ENCODE data around the gene KCNMA1. TPM values are rescaled to one million over a fixed set of nuclear protein-coding genes. Genes with fewer than 3 reads are reported as not detected.

KCNMA1 gene
- total RNA-seq, 4 donors from 2014 or later: 4.6 to 10.5 (median 7.8) TPM

- Histone ChIP-seq H3K9me3 (no peaks in the 10 kb centered on the region), H3K27me3 (peaks cover 2% of the 10 kb centered on the region), H3K27ac (no peak overlapping the region), H3K4me1 (peaks cover 21% of the 10 kb centered on the region), H3K4me3 (no peak overlapping the region), H3K36me3 (no peaks in the 10 kb centered on the region)
- TF ChIP-seq EP300 (IDR thresholded peaks at IDR 0.05) (no peak), POLR2A (IDR thresholded peaks at IDR 0.05) (no peak), POLR2AphosphoS5 (IDR thresholded peaks at IDR 0.05) (no peak)
- TF ChIP-seq, protein P1, sequence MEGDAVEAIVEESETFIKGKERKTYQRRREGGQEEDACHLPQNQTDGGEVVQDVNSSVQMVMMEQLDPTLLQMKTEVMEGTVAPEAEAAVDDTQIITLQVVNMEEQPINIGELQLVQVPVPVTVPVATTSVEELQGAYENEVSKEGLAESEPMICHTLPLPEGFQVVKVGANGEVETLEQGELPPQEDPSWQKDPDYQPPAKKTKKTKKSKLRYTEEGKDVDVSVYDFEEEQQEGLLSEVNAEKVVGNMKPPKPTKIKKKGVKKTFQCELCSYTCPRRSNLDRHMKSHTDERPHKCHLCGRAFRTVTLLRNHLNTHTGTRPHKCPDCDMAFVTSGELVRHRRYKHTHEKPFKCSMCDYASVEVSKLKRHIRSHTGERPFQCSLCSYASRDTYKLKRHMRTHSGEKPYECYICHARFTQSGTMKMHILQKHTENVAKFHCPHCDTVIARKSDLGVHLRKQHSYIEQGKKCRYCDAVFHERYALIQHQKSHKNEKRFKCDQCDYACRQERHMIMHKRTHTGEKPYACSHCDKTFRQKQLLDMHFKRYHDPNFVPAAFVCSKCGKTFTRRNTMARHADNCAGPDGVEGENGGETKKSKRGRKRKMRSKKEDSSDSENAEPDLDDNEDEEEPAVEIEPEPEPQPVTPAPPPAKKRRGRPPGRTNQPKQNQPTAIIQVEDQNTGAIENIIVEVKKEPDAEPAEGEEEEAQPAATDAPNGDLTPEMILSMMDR (IDR thresholded peaks at IDR 0.05): no peak
- DNase-seq (ENCODE audit: low spot score in 2 of 2): no peak
- 90% methylated on average over 2 of the region's 2 CpGs for WGBS
Observed at GRCh38 chr10:77396290-77396689, 241.3 kb downstream of the KCNMA1 start.

GRCh38 chr10:77393821-77394501, 243.6 kb downstream of the KCNMA1 start:
- H3K27me3 ChIP-seq: peaks cover 7% of the 10 kb centered on the region

GRCh38 chr10:77393411-77393810, 244.2 kb downstream of the KCNMA1 start:
- Histone ChIP-seq H3K4me1 (peaks cover 22% of the 10 kb centered on the region), H3K4me3 (no peak overlapping the region), H3K36me3 (no peaks in the 10 kb centered on the region), H3K27me3 (peaks cover 7% of the 10 kb centered on the region), H3K27ac (no peak overlapping the region), H3K9me3 (no peaks in the 10 kb centered on the region)
- 89% methylated on average over 3 of the region's 3 CpGs for WGBS
- TF ChIP-seq EP300 (IDR thresholded peaks at IDR 0.05) (no peak), POLR2A (IDR thresholded peaks at IDR 0.05) (no peak), POLR2AphosphoS5 (IDR thresholded peaks at IDR 0.05) (no peak)
- TF ChIP-seq, protein P1 (IDR thresholded peaks at IDR 0.05): no peak
- no peak for DNase-seq (ENCODE audit: low spot score in 2 of 2)

More at GRCh38 chr10:77393821-77394501, 243.6 kb downstream of the KCNMA1 start:
- 71% methylated on average over 9 of the region's 9 CpGs for WGBS
- TF ChIP-seq POLR2A (IDR thresholded peaks at IDR 0.05) (no peak), POLR2AphosphoS5 (IDR thresholded peaks at IDR 0.05) (no peak), EP300 (IDR thresholded peaks at IDR 0.05) (no peak)
- TF ChIP-seq, protein P1 (IDR thresholded peaks at IDR 0.05): no peak
- Histone ChIP-seq H3K9me3 (no peaks in the 10 kb centered on the region), H3K4me3 (no peak overlapping the region), H3K4me1 (peaks cover 22% of the 10 kb centered on the region), H3K27ac (no peak overlapping the region), H3K36me3 (no peaks in the 10 kb centered on the region)
- no peak for DNase-seq (ENCODE audit: low spot score in 2 of 2)

DNA sequence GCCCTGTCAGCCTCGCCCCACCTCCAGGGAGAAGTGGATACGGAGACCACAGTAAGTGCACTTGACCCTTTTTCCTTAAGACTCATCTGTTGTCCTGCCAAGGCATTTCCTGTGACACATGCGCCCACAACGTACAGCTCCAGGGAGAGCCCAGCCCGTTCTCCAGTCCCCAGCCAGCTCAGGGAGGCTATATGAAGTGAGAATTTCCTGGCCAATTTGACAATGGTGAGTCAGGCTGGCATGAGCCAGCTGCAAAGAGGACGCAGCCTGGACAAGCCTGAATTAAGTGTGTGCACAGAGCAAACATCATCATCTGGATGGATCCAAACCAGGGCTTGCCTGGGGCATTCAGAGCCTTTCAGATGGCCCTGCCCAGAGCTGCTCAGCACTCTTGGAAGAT, 244.8 kb downstream of the KCNMA1 start:
- Histone ChIP-seq H3K27me3 (peaks cover 7% of the 10 kb centered on the region), H3K4me1 (peaks cover 22% of the 10 kb centered on the region), H3K36me3 (no peaks in the 10 kb centered on the region), H3K27ac (no peak overlapping the region), H3K4me3 (no peak overlapping the region), H3K9me3 (no peaks in the 10 kb centered on the region)
- DNase-seq (ENCODE audit: low spot score in 2 of 2): no peak
- WGBS: 23% methylated on average over 6 of the region's 6 CpGs
- TF ChIP-seq POLR2AphosphoS5 (IDR thresholded peaks at IDR 0.05) (no peak), POLR2A (IDR thresholded peaks at IDR 0.05) (no peak), EP300 (IDR thresholded peaks at IDR 0.05) (no peak)
- TF ChIP-seq, protein P1 (IDR thresholded peaks at IDR 0.05): no peak

DNA sequence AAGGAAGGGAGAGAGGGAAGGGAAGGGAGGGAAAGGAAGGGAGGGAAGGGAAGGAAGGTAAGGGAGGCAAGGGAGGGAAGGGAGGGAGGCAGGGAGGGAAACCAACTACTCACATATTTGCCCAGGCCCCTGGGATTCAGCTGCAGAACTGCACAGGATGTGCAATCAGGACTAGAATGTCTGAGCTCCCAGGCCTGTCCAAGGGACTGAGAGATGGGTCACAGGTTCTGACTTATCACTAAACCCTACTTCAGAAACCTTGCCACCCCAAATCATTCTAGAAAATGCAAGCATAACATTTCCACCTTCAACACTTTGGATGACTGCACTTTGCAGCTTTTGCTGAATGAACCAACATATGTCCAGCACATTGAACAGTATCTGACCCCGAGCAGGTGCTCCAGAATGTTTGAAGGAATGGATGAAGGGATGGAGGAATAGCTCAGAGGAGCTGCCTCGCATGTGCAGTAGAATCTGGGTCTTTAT, 245.3 kb downstream of the KCNMA1 start:
- Histone ChIP-seq H3K27me3 (peaks cover 7% of the 10 kb centered on the region), H3K4me3 (no peak overlapping the region), H3K4me1 (peaks cover 22% of the 10 kb centered on the region), H3K36me3 (no peaks in the 10 kb centered on the region), H3K9me3 (no peaks in the 10 kb centered on the region), H3K27ac (no peak overlapping the region)
- peak in 1 of 2 donors; percentile 52 for DNase-seq (ENCODE audit: low spot score in 2 of 2)
- 56% methylated on average over 2 of the region's 2 CpGs for WGBS
- TF ChIP-seq EP300 (IDR thresholded peaks at IDR 0.05) (no peak), POLR2A (IDR thresholded peaks at IDR 0.05) (no peak), POLR2AphosphoS5 (IDR thresholded peaks at IDR 0.05) (no peak)
- TF ChIP-seq, protein P1 (IDR thresholded peaks at IDR 0.05): no peak
